ES-I3 (cell line): Measurements from ENCODE around the gene P2RX7.

Experiments
- H3K36me3 ChIP-seq: 2 replicates; pipeline ENCODE4 v1.6.1; 2013; ENCODE audit warnings: mild to moderate bottlenecking, low read length, control low read depth, moderate library complexity; ENCODE audit not compliant: insufficient read depth
- H3K4me1 ChIP-seq: 2 replicates; pipeline ENCODE4 v1.6.1; 2013; ENCODE audit warnings: mild to moderate bottlenecking, control low read depth, low read length; ENCODE audit not compliant: insufficient read depth
- H3K9ac ChIP-seq: 2 replicates; pipeline ENCODE4 v1.6.1; 2013; ENCODE audit warnings: low read depth, mild to moderate bottlenecking, low read length, moderate library complexity
- H3K9me3 ChIP-seq: 2 replicates; pipeline ENCODE4 v1.6.1; 2013; ENCODE audit warnings: mild to moderate bottlenecking, low read length, moderate library complexity; ENCODE audit not compliant: control insufficient read depth, insufficient read depth

The P2RX7 gene

GRCh38 chr12:121132601-121133481, at the start of gene P2RX7:
P2RX7 (plus strand) TSS chr12:121132876; CDS start chr12:121132971, 95 bp downstream.
- Histone ChIP-seq H3K4me1 (no peaks in the 10 kb centered on the region), H3K36me3 (no peaks in the 10 kb centered on the region), H3K9me3 (no peaks in the 10 kb centered on the region), H3K9ac (peak within 1 kb of the TSS; percentile 44; the same call in 1 of the 2 replicates)

- Histone ChIP-seq H3K4me1 (no peaks in the 10 kb centered on the region), H3K9me3 (no peaks in the 10 kb centered on the region), H3K9ac (no peak overlapping the region), H3K36me3 (no peaks in the 10 kb centered on the region)
Measured at GRCh38 chr12:121084229-121084628, 48.4 kb upstream of the P2RX7 start.

GRCh38 chr12:121085069-121085468, 47.6 kb upstream of the P2RX7 start:
- no peaks in the 10 kb centered on the region for H3K36me3 ChIP-seq
- H3K9me3 ChIP-seq, result no peaks in the 10 kb centered on the region
- no peaks in the 10 kb centered on the region for H3K4me1 ChIP-seq
- H3K9ac ChIP-seq, result no peak overlapping the region

GRCh38 chr12:121085506-121086353, 46.9 kb upstream of the P2RX7 start:
- H3K9me3 ChIP-seq, result no peaks in the 10 kb centered on the region
- no peak overlapping the region for H3K9ac ChIP-seq
- no peaks in the 10 kb centered on the region for H3K4me1 ChIP-seq
- no peaks in the 10 kb centered on the region for H3K36me3 ChIP-seq

GRCh38 chr12:121086781-121087295, 45.8 kb upstream of the P2RX7 start:
- H3K9ac ChIP-seq, result no peak overlapping the region
- H3K9me3 ChIP-seq, result no peaks in the 10 kb centered on the region
- no peaks in the 10 kb centered on the region for H3K36me3 ChIP-seq
- no peaks in the 10 kb centered on the region for H3K4me1 ChIP-seq

- Histone ChIP-seq H3K4me1 (no peaks in the 10 kb centered on the region), H3K9me3 (no peaks in the 10 kb centered on the region), H3K36me3 (no peaks in the 10 kb centered on the region), H3K9ac (no peak overlapping the region)
Measured at GRCh38 chr12:121087467-121088194, 45.0 kb upstream of the P2RX7 start.

- H3K4me1 ChIP-seq, result no peaks in the 10 kb centered on the region
- H3K9ac ChIP-seq, result no peak overlapping the region
- H3K9me3 ChIP-seq, result no peaks in the 10 kb centered on the region
- H3K36me3 ChIP-seq, result no peaks in the 10 kb centered on the region
Measured at GRCh38 chr12:121088195-121088585, 44.5 kb upstream of the P2RX7 start.

- Histone ChIP-seq H3K4me1 (no peaks in the 10 kb centered on the region), H3K9me3 (no peaks in the 10 kb centered on the region), H3K9ac (no peak overlapping the region), H3K36me3 (no peaks in the 10 kb centered on the region)
Measured at GRCh38 chr12:121089031-121089812, 43.5 kb upstream of the P2RX7 start.

- no peaks in the 10 kb centered on the region for H3K9me3 ChIP-seq
- H3K36me3 ChIP-seq, result no peaks in the 10 kb centered on the region
- H3K9ac ChIP-seq, result no peak overlapping the region
- no peaks in the 10 kb centered on the region for H3K4me1 ChIP-seq
Measured at GRCh38 chr12:121089813-121090430, 42.8 kb upstream of the P2RX7 start.

- Histone ChIP-seq H3K9ac (no peak overlapping the region), H3K9me3 (no peaks in the 10 kb centered on the region), H3K36me3 (no peaks in the 10 kb centered on the region), H3K4me1 (no peaks in the 10 kb centered on the region)
Measured at GRCh38 chr12:121090586-121091514, 41.8 kb upstream of the P2RX7 start.

- Histone ChIP-seq H3K4me1 (no peaks in the 10 kb centered on the region), H3K36me3 (no peaks in the 10 kb centered on the region), H3K9me3 (no peaks in the 10 kb centered on the region), H3K9ac (no peak overlapping the region)
Measured at GRCh38 chr12:121092034-121092433, 40.6 kb upstream of the P2RX7 start.

GRCh38 chr12:121093487-121093891, 39.2 kb upstream of the P2RX7 start:
- H3K4me1 ChIP-seq, result no peaks in the 10 kb centered on the region
- no peaks in the 10 kb centered on the region for H3K36me3 ChIP-seq
- no peaks in the 10 kb centered on the region for H3K9me3 ChIP-seq
- H3K9ac ChIP-seq, result no peak overlapping the region
